GM19468 (cell line): Measurements from ENCODE around the gene CREB5.

Source experiments
- ATAC-seq: cut with Tn5 transposase; IDR thresholded peaks from one replicate; pipeline ENCODE4 v1.9.1; 2021; ENCODE audit warnings: mild to moderate bottlenecking, moderate library complexity, moderate number of reproducible peaks; ENCODE audit not compliant: unreplicated experiment; ENCODE audit errors: extremely low read depth

The CREB5 gene

GRCh38 chr7:28855538-28856217 is 443.4 kb downstream of the CREB5 start:
- ATAC-seq, result no peak

DNA sequence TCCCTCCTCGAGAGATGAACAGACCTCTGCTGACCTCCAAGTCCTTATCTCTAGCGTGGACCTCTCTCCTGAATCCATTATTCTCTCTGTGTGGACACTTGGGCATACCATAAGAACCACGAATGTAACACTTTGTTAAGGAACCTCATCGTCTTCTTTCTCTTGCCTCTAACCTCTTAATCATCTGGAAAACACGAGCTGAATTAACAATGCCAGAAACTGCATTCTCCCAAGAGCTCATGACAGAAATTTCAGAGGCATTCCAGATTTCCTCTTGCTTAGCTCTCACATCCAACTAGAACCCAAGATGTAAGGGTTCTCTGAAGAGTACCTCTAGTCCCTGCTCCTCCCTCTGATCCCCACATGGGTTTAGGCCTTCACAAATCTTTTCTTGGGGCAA is 444.3 kb downstream of the CREB5 start:
- no peak for ATAC-seq

- ATAC-seq, result no peak
These were observed 445.9 kb downstream of the CREB5 start for GRCh38 chr7:28858206-28858605.

DNA sequence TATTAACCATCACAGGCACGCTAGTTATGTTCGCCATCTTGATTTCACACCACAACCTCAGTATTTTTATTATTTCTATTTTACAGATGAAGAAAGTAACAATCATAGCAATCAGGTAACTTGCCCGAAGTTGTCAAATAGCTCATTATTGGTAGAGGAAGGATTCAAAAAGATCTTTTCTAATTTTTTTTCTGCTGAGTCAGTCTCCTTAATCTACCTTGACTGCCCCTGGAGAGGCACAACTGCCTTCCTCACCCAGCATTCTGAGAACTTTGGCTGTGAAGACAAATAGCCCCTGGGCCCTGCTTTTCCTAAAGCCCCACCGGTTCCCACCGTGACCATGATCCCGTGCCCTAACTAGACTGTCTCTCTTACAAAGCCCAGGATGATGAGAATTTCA is 446.6 kb downstream of the CREB5 start:
- no peak for ATAC-seq

DNA sequence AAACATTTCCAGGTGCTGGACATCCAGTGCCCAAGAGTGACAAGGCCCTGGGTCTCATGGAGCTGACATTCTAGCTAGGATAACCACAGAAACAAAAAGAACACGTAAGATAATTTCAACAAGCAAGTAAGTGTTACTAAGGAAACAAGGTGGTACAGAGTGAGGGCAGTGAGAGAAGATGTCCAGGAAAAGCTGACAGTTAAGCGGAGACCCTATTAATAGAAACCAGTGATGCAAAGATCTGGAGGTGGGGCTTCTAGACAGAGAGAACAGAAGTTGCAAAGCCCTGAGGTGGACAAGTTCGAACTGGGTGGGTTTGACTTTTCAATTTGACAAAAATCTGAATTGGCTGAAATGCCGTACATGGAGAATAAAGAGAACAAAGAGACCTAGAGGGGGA is 449.5 kb downstream of the CREB5 start:
- no peak for ATAC-seq

DNA sequence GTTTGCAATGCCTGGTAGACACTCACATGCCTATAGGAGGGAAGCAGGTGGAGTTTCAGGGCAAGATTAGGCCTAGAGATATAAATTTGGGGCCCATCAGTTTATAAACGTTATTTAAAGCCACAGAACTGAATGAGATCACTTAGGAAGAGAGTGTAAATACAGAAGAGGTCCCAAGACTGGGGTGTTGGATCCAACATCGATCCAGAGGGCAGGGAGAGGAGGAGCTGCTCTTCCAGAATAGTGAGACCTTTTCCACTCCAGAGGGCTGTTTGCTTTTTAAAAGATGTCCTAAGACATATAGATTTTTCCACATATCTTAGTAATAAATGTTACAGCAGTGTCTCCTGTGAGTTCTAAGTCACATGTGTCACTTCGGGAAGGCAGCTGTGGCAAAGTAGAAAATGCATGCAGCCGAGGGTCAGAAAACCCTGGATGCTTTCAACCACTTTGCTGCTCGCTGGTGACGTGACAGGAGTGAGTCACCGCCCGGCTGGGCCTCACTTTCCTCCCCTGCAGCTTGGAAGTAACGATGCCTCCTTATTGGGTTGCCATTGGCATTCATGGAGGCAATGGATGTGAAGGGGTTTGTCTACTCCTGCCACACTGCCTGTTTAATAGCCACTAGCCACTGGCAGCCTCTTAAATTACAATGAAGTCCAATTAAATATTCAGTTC is 450.4 kb downstream of the CREB5 start:
- ATAC-seq, result no peak

- ATAC-seq, result no peak
These were observed 453.4 kb downstream of the CREB5 start for GRCh38 chr7:28865601-28866144.

DNA sequence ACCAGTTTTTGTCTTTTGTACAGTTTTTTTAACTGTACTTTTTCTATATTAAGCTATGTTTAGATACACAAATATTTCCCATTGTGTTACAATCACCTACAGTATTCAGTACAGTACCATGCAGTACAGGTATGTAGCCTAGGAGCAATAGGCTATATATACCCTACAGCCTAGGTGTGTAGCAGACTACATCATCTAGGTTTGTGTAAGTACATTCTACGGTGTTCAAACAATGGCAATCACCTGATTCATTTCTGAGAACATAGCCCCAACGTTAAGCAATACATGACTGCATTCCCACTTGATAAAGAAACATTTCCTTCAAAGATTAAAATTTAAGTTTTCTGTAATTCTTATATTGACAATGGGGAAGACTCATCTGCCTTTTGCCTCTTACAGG is 456.4 kb downstream of the CREB5 start:
- no peak for ATAC-seq

DNA sequence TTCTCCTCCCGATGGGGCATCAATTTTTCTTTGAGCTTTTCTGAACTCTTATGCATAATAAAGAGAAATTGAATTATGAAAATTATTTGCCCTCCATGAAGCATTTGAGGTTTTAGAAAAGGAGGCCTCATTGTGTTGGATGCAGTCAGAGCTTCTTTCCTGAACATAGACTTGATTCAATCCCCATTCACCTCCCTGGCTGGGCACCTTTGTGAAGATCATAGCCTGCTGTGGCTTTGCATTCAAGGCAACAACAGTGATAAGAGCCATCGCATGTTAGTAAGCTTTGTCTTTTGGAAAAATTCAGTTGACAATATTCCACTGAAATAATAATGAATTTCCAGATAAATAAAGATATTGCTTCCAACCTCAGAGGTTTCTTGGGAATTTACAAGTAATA is 458.8 kb downstream of the CREB5 start:
- no peak for ATAC-seq

- ATAC-seq, result no peak
These were observed 459.3 kb downstream of the CREB5 start for GRCh38 chr7:28871631-28872030.

DNA sequence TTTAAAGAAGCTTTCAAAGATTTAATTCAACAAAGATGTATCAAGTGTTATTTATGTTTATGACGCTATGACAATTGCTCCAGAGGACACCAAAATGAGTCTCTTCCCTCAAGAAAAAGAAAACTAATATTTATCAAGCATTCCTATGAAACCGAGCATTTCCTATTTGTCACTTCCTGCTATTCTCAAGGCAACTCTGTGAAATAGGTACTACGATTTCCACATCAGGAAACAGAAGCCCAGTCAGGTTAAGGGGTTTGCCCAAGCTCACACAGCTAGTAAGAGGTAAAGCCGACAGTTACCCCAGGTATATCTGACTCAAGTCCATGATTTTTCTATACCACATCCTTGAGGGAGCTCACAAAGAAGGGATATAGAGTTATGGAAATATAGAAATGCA is 459.9 kb downstream of the CREB5 start:
- ATAC-seq, result no peak

- ATAC-seq, result no peak
These were observed 461.0 kb downstream of the CREB5 start for GRCh38 chr7:28873365-28873764.

GRCh38 chr7:28874001-28874400 is 461.7 kb downstream of the CREB5 start:
- no peak for ATAC-seq
